Measurements from ENCODE around the gene UVRAG. TPM values are rescaled to one million over a fixed set of nuclear protein-coding genes. Genes with fewer than 3 reads are reported as not detected.

UVRAG gene
- total RNA-seq, 2 donors from 2014 or later, result 12.8 to 13.7 TPM

GRCh38 chr11:75918331-75918730 lies 103.3 kb downstream of the UVRAG start:
- intact Hi-C loops (cut with DNase I), result no loop called here
- TF ChIP-seq CTCF (IDR thresholded peaks at IDR 0.05), result no peak
- Histone ChIP-seq H3K27me3 (no peaks in the 10 kb centered on the region), H3K4me3 (no peak overlapping the region), H3K27ac (no peak overlapping the region), H3K36me3 (no peaks in the 10 kb centered on the region), H3K9me3 (no peaks in the 10 kb centered on the region), H3K9ac (ENCODE audit: low read depth in 2 of 2, low read length in 2 of 2) (no peak overlapping the region), H3K4me1 (no peaks in the 10 kb centered on the region)
- DNase-seq, result no peak

DNA sequence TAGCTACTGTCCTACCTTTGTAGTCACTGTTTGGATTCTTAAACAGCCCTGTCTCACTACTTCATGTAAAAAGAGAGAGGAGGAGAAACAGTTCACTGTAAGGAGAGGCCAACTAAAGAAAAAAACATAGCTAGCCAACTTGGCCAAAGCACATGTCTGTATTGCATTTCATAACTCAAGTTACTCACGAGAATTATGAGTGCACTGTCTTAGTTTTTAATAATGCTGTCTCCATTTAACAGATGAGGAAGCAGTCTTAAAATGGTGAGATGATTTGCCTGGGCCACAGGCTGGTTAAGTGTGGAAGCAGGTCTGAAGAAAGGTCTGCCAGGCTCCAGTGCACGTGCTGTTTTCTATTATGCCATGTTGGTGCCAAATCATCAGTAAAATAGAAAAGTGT lies 104.5 kb downstream of the UVRAG start:
- Histone ChIP-seq H3K9ac (ENCODE audit: low read depth in 2 of 2, low read length in 2 of 2) (no peak overlapping the region), H3K27me3 (no peaks in the 10 kb centered on the region), H3K9me3 (no peaks in the 10 kb centered on the region), H3K4me3 (no peak overlapping the region), H3K36me3 (no peaks in the 10 kb centered on the region), H3K4me1 (peaks cover 2% of the 10 kb centered on the region), H3K27ac (no peak overlapping the region)
- intact Hi-C loops (cut with DNase I), result no loop called here
- no peak for DNase-seq
- TF ChIP-seq CTCF (IDR thresholded peaks at IDR 0.05), result no peak

DNA sequence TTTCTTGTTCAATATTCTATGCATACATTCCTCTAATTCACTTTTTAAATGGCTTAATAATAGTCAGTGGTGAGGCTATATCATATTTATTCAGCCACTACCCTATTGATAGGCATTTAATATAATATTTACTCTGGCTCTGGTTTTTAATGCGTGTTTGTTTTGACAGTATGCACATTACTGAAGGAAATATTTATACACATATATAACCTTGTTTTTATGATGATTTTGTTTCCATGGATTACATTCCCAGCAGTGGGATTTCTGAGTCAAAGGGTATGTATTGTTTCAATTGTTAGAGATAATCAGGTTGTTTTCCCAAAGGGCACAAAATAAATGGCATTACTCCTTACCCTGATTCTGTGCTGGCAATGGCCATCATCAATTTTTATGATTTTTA lies 105.8 kb downstream of the UVRAG start:
- Histone ChIP-seq H3K36me3 (no peaks in the 10 kb centered on the region), H3K9ac (ENCODE audit: low read depth in 2 of 2, low read length in 2 of 2) (no peak overlapping the region), H3K9me3 (no peaks in the 10 kb centered on the region), H3K27me3 (no peaks in the 10 kb centered on the region), H3K4me1 (peaks cover 6% of the 10 kb centered on the region), H3K4me3 (no peak overlapping the region), H3K27ac (no peak overlapping the region)
- intact Hi-C loops (cut with DNase I), result no loop called here
- no peak for TF ChIP-seq CTCF (IDR thresholded peaks at IDR 0.05)
- no peak for DNase-seq

DNA sequence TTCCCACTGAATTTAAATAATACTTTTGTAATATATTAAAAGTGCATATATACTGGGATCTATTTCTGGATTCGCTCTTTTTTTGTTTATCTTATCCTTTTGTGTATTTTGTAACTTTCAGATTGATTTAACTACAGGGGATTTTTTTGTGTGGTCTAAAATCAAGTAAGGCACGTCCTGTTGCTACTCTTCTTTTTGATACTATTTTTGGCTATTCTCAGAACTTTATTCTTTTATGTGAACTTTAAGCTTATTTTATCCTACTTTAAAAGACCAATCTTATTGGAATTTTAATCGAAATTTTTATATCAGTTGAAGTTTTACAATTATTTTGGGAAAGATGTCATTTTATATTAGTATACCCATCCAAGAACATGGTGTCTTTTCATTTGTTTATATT lies 106.8 kb downstream of the UVRAG start:
- Histone ChIP-seq H3K9ac (ENCODE audit: low read depth in 2 of 2, low read length in 2 of 2) (no peak overlapping the region), H3K36me3 (no peaks in the 10 kb centered on the region), H3K27ac (no peak overlapping the region), H3K9me3 (no peaks in the 10 kb centered on the region), H3K4me3 (no peak overlapping the region), H3K4me1 (peaks cover 6% of the 10 kb centered on the region), H3K27me3 (no peaks in the 10 kb centered on the region)
- DNase-seq, result no peak
- TF ChIP-seq CTCF (IDR thresholded peaks at IDR 0.05), result no peak
- intact Hi-C loops (cut with DNase I), result no loop called here

DNA sequence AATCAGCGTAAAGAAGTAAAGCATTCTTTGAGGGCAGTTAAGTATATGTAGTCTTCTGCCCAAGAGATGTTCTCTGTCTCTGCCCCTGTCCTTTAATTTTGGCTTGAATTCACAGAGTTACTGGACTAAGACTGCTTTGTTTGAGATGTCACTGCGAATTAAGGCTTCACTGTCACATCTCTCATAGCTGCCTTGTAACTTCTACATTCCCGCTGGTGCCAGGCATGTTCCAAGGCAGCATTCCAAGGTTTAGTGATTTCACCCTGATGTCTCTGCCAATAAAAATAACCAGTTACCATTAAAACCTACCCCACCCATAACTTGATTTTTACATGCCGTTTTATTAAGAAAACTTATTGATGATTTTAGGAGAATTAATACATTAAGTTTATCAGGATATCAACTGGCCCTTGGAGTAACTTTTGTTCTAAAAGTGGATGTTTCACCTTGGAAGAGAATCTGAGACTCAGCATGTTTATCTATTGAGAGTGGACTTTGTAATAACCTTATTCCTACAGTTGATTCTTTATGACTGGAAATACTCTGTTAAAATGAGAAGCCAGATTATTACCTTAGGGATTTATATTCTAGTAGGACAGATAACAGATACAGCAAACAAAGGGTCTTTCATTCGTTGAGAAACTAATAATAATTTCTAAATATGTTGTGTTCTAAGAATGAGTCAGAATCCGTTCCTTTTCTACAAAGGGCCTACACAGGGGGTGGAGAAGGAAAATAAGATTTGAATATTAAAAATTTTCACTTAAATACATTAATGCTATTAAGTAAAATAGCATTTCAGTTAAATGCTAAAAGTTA lies 110.2 kb downstream of the UVRAG start:
- Histone ChIP-seq H3K36me3 (no peaks in the 10 kb centered on the region), H3K9me3 (no peaks in the 10 kb centered on the region), H3K4me1 (peaks cover 6% of the 10 kb centered on the region), H3K4me3 (no peak overlapping the region), H3K9ac (ENCODE audit: low read depth in 2 of 2, low read length in 2 of 2) (no peak overlapping the region), H3K27me3 (no peaks in the 10 kb centered on the region), H3K27ac (peak overlapping the region; percentile 46)
- no peak for DNase-seq
- intact Hi-C loops (cut with DNase I), result no loop called here
- TF ChIP-seq CTCF (IDR thresholded peaks at IDR 0.05), result no peak
